Stimulated activated CD4-positive, alpha-beta T cell treated with anti-CD3 and anti-CD28 coated beads, Interleukin-4, amount 100 ng/mL, for 1 hour (primary cell): ENCODE data around the gene ELOVL3.
A peak's percentile ranks its signal among the peaks of the same experiment; 100 is the strongest.
"Not testable (repeated sequence)": the region's sequence is repeated elsewhere in the genome, so short reads cannot be mapped to it uniquely, and the experiment has no call there.

Source experiments
- DNase-seq: peaks from one replicate; pipeline ENCODE4 v3.0.0-alpha.2; 2020

The ELOVL3 gene

DNA sequence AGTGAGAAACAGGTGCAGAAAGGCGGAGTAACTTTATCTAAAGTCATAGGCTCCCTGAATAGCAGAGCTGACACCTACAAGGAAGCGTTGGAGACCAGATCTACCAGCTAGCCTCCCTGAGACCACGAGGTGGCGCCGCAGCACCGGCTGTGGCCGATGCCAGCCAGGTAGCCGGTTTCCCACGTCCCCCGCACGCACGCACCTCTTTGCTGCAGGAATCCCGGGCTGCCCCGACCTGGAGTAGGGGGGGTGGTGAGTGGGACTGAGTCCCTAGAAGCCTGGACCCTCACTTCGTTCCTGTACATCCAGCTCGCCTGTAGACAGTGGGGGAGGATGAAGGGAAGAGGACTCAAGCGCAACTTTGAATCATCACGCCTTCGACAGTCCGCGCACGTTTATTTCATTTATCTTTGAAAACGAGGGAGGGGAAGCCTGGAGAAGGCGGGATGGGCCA lies 3.7 kb downstream of the ELOVL3 start:
- DNase-seq, result peak; percentile 89

DNA sequence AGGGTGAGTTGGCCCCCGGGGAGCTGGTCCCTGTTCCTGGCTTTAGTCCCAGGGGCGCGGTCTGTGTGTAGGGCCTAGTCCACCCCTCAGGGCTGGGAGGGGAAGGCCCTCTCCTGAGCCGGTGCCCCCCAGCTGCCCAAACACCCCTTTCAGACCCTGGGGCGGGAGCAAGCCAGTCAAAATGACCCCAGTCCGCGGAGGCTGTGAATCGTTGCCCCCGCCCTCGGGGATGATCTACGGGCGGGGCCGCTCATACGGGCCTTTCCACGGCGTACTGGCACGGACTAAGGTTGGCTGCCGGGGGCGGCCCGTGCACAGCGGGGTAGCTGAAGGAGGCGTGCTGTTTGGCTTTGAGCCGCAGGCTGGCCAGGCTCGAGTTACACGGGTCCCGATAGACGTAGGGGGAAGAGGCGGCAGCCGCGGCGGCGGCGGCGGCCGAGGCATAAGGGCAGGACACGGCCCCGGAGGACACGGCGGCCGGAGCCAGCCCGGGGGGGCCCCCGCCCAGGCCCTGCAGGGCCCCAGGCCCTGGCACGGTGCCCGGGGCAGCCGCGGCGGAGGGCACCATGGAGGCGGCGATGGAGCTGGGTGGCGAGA lies 4.3 kb downstream of the ELOVL3 start:
- peak; percentile 46 for DNase-seq

- peak; percentile 52 for DNase-seq
Measured at GRCh38 chr10:102230861-102231356, 4.8 kb downstream of the ELOVL3 start.

DNA sequence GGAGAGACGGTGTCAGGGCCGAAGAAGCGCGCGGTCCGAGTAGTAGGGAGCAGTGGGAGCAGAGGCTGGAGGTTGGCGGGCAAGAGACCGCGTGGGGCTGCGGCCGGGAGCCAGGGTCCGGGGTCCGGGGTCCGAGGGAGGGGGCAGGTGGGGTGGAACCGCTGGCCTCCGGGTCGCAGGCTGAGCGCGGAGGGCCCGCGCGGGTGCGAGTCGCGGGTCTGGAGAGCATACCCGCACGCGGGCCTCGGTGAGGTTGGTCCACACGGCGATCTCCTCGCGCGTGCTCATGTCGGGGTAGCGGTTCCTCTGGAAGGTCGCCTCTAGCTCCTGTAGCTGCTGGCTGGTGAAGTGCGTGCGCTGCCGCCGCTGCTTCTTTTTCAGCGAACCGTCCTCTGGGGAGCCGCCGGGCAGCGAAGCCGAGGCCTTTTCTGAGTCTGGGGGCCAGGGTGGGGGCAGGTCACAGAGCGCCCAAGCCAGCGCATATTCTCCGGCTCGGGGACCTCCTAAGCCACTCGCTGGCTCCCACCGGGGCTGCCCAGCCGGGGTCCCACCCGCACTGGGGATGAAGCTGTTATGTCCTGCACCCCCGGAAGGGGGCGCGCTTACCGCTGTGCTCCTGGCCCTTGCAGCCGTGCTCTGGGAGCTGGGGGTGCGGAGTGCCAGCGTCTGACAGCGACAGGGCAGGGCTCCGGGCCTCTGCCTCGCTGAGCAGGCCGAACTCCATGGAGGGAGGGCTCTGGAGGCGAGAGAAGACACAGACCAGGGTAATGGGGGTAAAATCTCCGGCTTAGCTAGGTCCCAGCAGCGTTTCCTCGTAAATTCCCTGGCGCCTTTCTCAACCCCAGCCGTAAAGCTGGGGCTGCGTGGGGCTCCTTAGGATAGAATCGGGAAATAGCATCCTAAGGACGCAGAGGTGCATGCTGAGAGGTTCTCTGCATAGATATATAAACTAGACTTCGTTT lies 5.5 kb downstream of the ELOVL3 start:
- DNase-seq, result peak; percentile 75

GRCh38 chr10:102233997-102234396 lies 7.9 kb downstream of the ELOVL3 start:
- no peak for DNase-seq

DNA sequence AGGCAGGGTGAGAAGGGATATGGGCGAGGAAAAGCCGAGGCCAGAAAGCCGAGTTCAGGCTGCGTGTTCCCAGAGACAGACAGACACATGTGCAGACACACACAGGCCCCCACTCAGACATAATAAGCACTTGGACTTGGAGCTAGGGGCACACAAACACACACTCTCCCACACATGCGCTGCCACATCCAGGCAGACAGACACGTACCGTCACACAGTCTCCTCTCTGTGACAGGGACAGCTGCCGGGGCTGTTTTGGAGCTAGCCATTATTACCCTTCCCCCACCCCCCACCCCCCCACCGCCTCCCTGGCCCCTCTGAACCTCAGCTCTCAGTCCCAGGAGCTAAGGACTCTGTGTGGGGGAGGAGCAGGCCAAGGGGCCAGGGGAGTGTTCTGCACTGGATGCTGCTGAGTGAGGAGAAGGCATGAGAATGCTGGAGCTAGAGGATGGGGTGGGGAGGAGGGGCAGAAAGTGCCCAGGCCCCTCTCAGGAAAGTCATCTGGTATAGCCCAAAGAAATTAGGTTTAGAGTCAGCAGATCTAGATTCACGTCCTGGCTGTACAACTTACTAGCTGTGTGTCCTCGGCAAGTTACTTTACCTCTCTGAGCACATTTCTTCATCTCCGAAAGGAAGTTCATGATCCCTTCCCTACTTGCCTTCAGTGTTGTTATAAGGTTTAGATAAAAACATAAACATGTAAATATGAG lies 8.9 kb downstream of the ELOVL3 start:
- no peak for DNase-seq

- no peak for DNase-seq
Measured at GRCh38 chr10:102235598-102235920, 9.5 kb downstream of the ELOVL3 start.

GRCh38 chr10:102236006-102236405 lies 9.9 kb downstream of the ELOVL3 start:
- no peak for DNase-seq

- no peak for DNase-seq
Measured at GRCh38 chr10:102237711-102238252, 11.7 kb downstream of the ELOVL3 start.

GRCh38 chr10:102240467-102241031 lies 14.4 kb downstream of the ELOVL3 start:
- no peak for DNase-seq

- DNase-seq, result peak; percentile 5
Measured at GRCh38 chr10:102241032-102241443, 14.9 kb downstream of the ELOVL3 start.

DNA sequence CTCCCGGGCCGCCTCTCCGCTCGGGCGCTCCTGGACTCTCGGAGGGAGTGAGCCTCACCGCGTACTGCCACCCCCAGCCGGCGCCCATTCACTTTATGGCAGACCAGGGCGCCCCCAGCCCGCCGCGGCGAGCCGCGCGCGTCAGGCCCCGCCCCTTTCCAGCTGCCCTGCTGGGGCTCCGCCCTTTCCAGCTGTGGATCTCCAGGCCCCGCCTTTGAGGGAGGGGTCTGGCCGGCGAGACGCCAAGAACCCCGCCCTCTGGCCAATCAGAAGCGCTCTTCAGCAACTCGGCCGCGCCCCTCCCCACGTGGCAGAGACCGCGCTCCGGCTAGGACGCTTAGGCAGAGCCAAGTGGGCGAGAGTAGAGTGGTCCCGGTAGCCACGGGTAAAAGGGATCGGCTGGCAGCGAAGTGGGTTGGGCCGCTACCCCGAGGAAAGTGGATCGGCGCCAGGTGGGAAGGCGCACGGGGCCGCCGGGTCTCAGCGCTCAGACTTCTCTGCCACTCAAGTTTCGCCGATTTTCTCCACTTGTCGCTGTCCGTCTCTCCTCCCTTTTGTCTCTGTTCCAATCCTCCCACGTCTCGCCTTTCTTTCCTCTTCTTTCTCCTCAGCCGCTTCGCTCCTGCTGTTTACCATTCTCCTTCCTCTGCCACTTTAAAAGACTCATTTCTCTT lies 15.5 kb downstream of the ELOVL3 start, which contains the start of gene PITX3:
TSS of gene PITX3 (minus strand) at position 69 of the 674 bp plus-strand sequence. CDS start 9,432 bp downstream, outside the sequence.
- DNase-seq, result peak; percentile 89

- no peak for DNase-seq
Measured at GRCh38 chr10:102242118-102242485, 16.0 kb downstream of the ELOVL3 start.

- no peak for DNase-seq
Measured at GRCh38 chr10:102243309-102243708, 17.2 kb downstream of the ELOVL3 start.

- peak; percentile 83 for DNase-seq
Measured at GRCh38 chr10:102245082-102245931, 19.2 kb downstream of the ELOVL3 start, which contains the start of gene GBF1. Gene GBF1 (plus strand): TSS chr10:102245532. CDS start chr10:102258939, 13,407 bp downstream.

DNA sequence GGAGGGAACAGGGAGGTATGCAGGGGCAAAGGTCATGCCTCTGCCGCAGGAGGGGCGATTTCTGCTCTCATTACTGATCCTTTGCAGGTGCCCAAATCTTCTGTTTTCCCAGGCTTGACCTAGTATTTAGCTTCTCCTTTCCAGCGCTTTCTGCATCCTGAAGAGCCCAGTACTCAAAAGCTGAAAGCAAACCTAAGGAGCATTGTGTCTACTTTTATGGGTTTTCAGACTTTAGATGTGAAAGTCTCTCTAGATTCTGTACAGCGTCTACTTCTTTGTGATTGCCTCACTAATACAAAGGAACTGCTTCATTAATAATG lies 19.8 kb downstream of the ELOVL3 start:
- DNase-seq, result no peak

- DNase-seq, result no peak
Measured at GRCh38 chr10:102246261-102246660, 20.2 kb downstream of the ELOVL3 start.

GRCh38 chr10:102247734-102248133 lies 21.6 kb downstream of the ELOVL3 start:
- DNase-seq, result no peak

DNA sequence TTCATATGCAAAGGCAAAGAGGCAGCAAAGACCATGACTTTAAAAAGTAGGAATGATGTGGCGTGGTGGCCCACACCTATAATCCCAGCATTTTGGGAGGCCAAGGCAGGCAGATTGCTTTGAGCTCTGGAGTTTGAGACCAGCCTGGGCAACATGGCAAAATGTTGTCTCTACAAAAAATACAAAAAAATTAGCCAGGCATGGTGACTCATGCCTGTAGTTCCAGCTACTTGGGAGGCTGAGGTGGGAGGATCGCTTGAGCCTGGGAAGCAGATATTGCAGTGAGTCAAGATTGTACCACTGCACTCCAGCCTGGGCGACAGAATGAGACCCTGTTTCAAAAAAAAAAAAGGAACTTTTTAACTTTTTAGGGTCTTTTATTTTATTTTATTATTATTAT lies 26.4 kb downstream of the ELOVL3 start:
- not testable (repeated sequence) for DNase-seq

DNA sequence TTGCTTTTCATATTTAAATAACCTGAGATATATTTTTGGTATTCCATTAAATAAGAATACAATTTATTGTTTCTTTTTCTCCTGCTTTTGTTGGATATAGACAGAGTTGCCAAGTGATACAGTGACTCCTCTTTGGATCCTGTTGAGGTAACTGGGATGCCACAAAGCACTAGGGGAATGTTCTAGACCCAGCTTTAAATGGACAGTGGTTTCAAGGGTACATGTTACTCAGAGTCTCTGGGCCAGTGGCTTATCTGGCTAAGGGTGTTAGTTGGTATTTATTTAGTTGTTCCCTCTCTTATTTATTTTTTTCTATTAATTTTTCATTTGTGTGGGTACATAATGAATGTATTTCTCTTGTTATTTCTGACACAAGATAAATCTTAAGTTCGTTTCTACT lies 28.3 kb downstream of the ELOVL3 start:
- DNase-seq, result no peak

DNA sequence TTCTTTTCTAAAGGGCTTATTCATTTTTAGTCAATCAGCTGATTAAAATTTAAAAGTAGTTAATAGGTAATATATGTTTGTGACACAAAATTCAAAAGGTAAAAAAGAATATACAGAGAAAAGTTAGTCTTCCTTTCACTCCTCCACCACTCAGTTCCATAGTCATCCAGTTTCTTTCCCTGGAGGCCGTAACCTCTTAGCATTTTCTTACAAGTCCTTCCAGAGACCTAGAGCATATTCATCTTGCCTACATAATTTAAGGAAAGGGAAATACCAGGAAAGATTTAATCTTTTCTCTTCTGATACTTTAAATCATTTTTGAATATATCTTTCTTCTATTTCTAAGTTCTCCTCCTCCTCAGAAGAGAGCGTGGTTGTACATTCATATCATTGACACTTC lies 29.3 kb downstream of the ELOVL3 start:
- no peak for DNase-seq
